ENCODE measurements around the gene EVC.

Gene EVC

GRCh38 chr4:5746250-5746649 is 35.2 kb downstream of the EVC start:
- peaks cover 80% of the 10 kb centered on the region for H3K36me3 ChIP-seq (ENCODE audit: insufficient read depth, insufficient read length, low read length)
- no peak overlapping the region for H3K4me3 ChIP-seq (ENCODE audit: insufficient read length, low read depth)
- DNase-seq (ENCODE audit: low read depth, low spot score), result no peak
- no peaks in the 10 kb centered on the region for H3K27me3 ChIP-seq (ENCODE audit: insufficient read depth, insufficient read length)
- TF ChIP-seq ZNF274 (IDR thresholded peaks at IDR 0.05; ENCODE audit: low read depth, low read length), result no peak
- TF ChIP-seq SUZ12 (IDR thresholded peaks at IDR 0.05; ENCODE audit: extremely low read depth, insufficient read depth, insufficient read length), result no peak
- TF ChIP-seq YY1 (IDR thresholded peaks at IDR 0.05; ENCODE audit: insufficient read depth, insufficient read length), result no peak
- H3K9ac ChIP-seq (ENCODE audit: insufficient read length, low read depth), result no peak overlapping the region
- peaks cover 15% of the 10 kb centered on the region; the same call in 1 of the 2 replicates for H3K9me3 ChIP-seq (ENCODE audit: insufficient read depth, low read length)
- peaks cover 1% of the 10 kb centered on the region for H3K4me1 ChIP-seq (ENCODE audit: insufficient read depth, insufficient read length)

- Histone ChIP-seq H3K4me1 (ENCODE audit: insufficient read depth, insufficient read length) (peaks cover 9% of the 10 kb centered on the region), H3K27me3 (ENCODE audit: insufficient read depth, insufficient read length) (no peaks in the 10 kb centered on the region), H3K4me3 (ENCODE audit: insufficient read length, low read depth) (no peak overlapping the region), H3K9me3 (ENCODE audit: insufficient read depth, low read length) (peaks cover 15% of the 10 kb centered on the region; the same call in 1 of the 2 replicates), H3K9ac (ENCODE audit: insufficient read length, low read depth) (no peak overlapping the region), H3K36me3 (ENCODE audit: insufficient read depth, insufficient read length, low read length) (peaks cover 77% of the 10 kb centered on the region)
- TF ChIP-seq SUZ12 (IDR thresholded peaks at IDR 0.05; ENCODE audit: extremely low read depth, insufficient read depth, insufficient read length) (no peak), ZNF274 (IDR thresholded peaks at IDR 0.05; ENCODE audit: low read depth, low read length) (no peak), YY1 (IDR thresholded peaks at IDR 0.05; ENCODE audit: insufficient read depth, insufficient read length) (no peak)
- no peak for DNase-seq (ENCODE audit: low read depth, low spot score)
These were observed 36.1 kb downstream of the EVC start for GRCh38 chr4:5746829-5747737.

- Histone ChIP-seq H3K9ac (ENCODE audit: insufficient read length, low read depth) (no peak overlapping the region), H3K27me3 (ENCODE audit: insufficient read depth, insufficient read length) (no peaks in the 10 kb centered on the region), H3K9me3 (ENCODE audit: insufficient read depth, low read length) (peaks cover 8% of the 10 kb centered on the region; the same call in 1 of the 2 replicates), H3K4me3 (ENCODE audit: insufficient read length, low read depth) (no peak overlapping the region), H3K36me3 (ENCODE audit: insufficient read depth, insufficient read length, low read length) (peaks cover 74% of the 10 kb centered on the region), H3K4me1 (ENCODE audit: insufficient read depth, insufficient read length) (peaks cover 14% of the 10 kb centered on the region)
- no peak for DNase-seq (ENCODE audit: low read depth, low spot score)
- TF ChIP-seq SUZ12 (IDR thresholded peaks at IDR 0.05; ENCODE audit: extremely low read depth, insufficient read depth, insufficient read length), result no peak
- no peak for TF ChIP-seq YY1 (IDR thresholded peaks at IDR 0.05; ENCODE audit: insufficient read depth, insufficient read length)
- TF ChIP-seq ZNF274 (IDR thresholded peaks at IDR 0.05; ENCODE audit: low read depth, low read length), result no peak
These were observed 36.9 kb downstream of the EVC start for GRCh38 chr4:5747738-5748375.

GRCh38 chr4:5749568-5749967 is 38.6 kb downstream of the EVC start:
- peaks cover 17% of the 10 kb centered on the region for H3K4me1 ChIP-seq (ENCODE audit: insufficient read depth, insufficient read length)
- H3K36me3 ChIP-seq (ENCODE audit: insufficient read depth, insufficient read length, low read length), result peaks cover 74% of the 10 kb centered on the region
- no peaks in the 10 kb centered on the region for H3K9me3 ChIP-seq (ENCODE audit: insufficient read depth, low read length)
- no peaks in the 10 kb centered on the region for H3K27me3 ChIP-seq (ENCODE audit: insufficient read depth, insufficient read length)
- H3K9ac ChIP-seq (ENCODE audit: insufficient read length, low read depth), result peak overlapping the region; percentile 24
- no peak for DNase-seq (ENCODE audit: low read depth, low spot score)
- TF ChIP-seq YY1 (IDR thresholded peaks at IDR 0.05; ENCODE audit: insufficient read depth, insufficient read length), result no peak
- TF ChIP-seq ZNF274 (IDR thresholded peaks at IDR 0.05; ENCODE audit: low read depth, low read length), result no peak
- no peak for TF ChIP-seq SUZ12 (IDR thresholded peaks at IDR 0.05; ENCODE audit: extremely low read depth, insufficient read depth, insufficient read length)
- H3K4me3 ChIP-seq (ENCODE audit: insufficient read length, low read depth), result no peak overlapping the region

- Histone ChIP-seq H3K9ac (ENCODE audit: insufficient read length, low read depth) (no peak overlapping the region), H3K4me1 (ENCODE audit: insufficient read depth, insufficient read length) (peaks cover 17% of the 10 kb centered on the region), H3K27me3 (ENCODE audit: insufficient read depth, insufficient read length) (no peaks in the 10 kb centered on the region), H3K4me3 (ENCODE audit: insufficient read length, low read depth) (no peak overlapping the region), H3K36me3 (ENCODE audit: insufficient read depth, insufficient read length, low read length) (peaks cover 75% of the 10 kb centered on the region), H3K9me3 (ENCODE audit: insufficient read depth, low read length) (no peaks in the 10 kb centered on the region)
- DNase-seq (ENCODE audit: low read depth, low spot score), result no peak
- TF ChIP-seq SUZ12 (IDR thresholded peaks at IDR 0.05; ENCODE audit: extremely low read depth, insufficient read depth, insufficient read length) (no peak), YY1 (IDR thresholded peaks at IDR 0.05; ENCODE audit: insufficient read depth, insufficient read length) (no peak), ZNF274 (IDR thresholded peaks at IDR 0.05; ENCODE audit: low read depth, low read length) (no peak)
These were observed 39.3 kb downstream of the EVC start for GRCh38 chr4:5750052-5750945.

- Histone ChIP-seq H3K36me3 (ENCODE audit: insufficient read depth, insufficient read length, low read length) (peaks cover 75% of the 10 kb centered on the region), H3K9me3 (ENCODE audit: insufficient read depth, low read length) (no peaks in the 10 kb centered on the region), H3K4me3 (ENCODE audit: insufficient read length, low read depth) (no peak overlapping the region), H3K27me3 (ENCODE audit: insufficient read depth, insufficient read length) (no peaks in the 10 kb centered on the region), H3K4me1 (ENCODE audit: insufficient read depth, insufficient read length) (peaks cover 17% of the 10 kb centered on the region), H3K9ac (ENCODE audit: insufficient read length, low read depth) (peak overlapping the region; percentile 33)
- no peak for TF ChIP-seq SUZ12 (IDR thresholded peaks at IDR 0.05; ENCODE audit: extremely low read depth, insufficient read depth, insufficient read length)
- TF ChIP-seq ZNF274 (IDR thresholded peaks at IDR 0.05; ENCODE audit: low read depth, low read length), result no peak
- no peak for TF ChIP-seq YY1 (IDR thresholded peaks at IDR 0.05; ENCODE audit: insufficient read depth, insufficient read length)
- DNase-seq (ENCODE audit: low read depth, low spot score), result no peak
These were observed 40.1 kb downstream of the EVC start for GRCh38 chr4:5750946-5751665.

All from NT2/D1 (cell line).